Colon (tissue), 2 donors: ENCODE data around the gene OR4X1.
A peak's percentile ranks its signal among the peaks of the same experiment; 100 is the strongest.
"Not testable (repeated sequence)": the region's sequence is repeated elsewhere in the genome, so short reads cannot be mapped to it uniquely, and the experiment has no call there.

ENCODE experiments used
- FAIRE-seq: peaks from 2 replicates; lab custom pipeline; 2012; peaks lifted over from hg19 to GRCh38; lab: Jason Lieb, UNC
- donor health status: control.
- donor health status: control.

The OR4X1 gene

DNA sequence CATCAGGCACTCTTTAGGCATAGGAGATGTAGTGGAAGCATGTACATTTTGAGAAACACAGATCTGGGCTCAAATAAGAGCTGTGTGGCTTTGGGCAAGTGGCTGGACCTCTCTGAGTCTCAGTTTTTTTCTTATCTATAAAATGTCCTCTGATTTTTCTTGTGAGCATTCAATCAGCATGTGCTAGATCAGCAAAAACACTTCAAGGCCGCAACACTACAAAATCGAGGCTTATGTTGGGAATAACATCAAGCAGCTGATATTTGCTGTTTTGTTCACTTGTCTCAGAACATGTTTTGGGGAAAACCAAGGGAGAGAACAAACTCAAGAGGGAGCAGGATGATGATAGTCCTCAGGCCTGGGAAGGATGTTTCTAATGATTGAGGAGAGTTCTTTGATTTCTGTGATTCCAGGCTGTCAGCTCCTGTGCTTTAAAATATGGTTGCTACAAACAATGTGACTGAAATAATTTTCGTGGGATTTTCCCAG, at the start of gene OR4X1:
Gene OR4X1 (plus strand): TSS at position 439 of the 489 bp plus-strand sequence. CDS start 0 bp downstream, at position 439.
- no peak for FAIRE-seq

GRCh38 chr11:48216510-48216909, 47.2 kb upstream of the OR4X1 start, which contains the start of gene OR4B1:
OR4B1 (plus strand) TSS chr11:48216810; CDS start chr11:48216810, 0 bp downstream.
- FAIRE-seq = no peak

DNA sequence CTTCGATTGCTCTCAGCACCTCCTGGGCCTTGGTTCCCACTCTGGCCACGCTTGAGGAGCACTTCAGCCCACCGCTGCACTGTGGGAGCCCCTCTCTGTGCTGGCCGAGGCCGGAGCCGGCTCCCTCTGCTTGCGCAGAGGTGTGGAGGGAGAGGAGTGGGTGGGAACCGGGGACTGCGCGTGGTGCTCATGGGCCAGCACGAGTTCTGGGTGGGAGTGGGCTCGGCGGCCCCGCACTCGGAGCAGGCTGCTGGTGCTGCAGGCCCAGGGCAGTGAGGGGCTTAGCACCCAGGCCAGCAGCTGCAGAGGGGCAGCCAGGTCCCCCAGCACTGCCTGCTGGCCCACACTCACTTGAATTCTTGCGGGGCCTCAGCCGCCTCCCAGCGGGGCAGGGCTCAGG, 34.9 kb upstream of the OR4X1 start:
- no peak for FAIRE-seq

DNA sequence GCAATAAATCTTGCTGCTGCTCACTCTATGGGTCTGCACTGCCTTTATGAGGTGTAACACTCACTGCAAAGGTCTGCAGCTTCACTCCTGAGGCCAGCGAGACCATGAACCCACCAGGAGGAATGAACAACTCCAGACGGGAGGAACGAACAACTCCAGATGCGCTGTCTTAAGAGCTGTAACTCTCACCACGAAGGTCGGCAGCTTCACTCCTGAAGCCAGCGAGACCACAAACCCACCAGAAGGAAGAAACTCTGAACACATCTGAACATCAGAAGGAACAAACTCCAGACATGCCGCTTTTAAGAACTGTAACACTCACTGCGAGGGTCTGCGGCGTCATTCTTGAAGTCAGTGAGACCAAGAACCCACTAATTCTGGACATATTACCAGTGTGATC, 33.6 kb upstream of the OR4X1 start:
- FAIRE-seq = not testable (repeated sequence)

DNA sequence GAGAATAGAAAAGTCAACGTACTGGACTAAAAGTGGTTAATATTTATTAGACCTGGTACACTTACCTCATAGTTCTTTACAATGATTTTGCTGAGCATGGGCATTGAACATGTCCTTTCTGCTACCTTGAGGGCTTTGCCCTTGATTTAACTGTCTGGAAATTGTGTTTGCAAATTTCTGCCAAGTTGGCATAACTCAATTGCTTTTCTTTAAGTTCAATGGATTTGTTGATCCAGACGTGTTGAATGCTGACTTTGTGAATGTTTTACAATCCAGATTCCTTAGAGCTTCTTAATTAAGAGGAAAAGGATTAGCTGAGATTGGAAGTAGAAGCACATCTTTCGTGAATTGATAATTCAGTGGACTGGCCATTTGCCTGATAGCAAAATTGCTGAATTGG, 25.9 kb upstream of the OR4X1 start:
- FAIRE-seq = no peak

DNA sequence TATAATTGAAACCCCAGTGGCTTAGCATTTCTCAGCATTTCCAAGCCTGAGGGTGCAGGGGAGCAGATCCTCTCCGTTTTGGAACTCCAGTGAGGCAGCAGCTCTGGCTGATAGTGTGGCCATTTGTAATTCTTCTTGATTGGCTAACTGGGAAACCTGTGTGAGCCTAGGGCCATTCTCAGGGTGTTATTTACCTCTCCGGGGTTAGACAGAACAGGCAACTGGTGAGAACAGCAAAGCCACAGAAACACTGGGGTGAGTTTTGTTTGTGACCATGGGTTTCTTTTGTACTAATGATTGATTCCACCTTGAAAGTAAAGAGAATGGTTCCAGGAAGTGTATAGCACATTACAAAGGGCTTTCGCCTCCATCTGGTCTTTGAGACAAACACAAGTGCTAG, 21.2 kb upstream of the OR4X1 start:
- no peak for FAIRE-seq

DNA sequence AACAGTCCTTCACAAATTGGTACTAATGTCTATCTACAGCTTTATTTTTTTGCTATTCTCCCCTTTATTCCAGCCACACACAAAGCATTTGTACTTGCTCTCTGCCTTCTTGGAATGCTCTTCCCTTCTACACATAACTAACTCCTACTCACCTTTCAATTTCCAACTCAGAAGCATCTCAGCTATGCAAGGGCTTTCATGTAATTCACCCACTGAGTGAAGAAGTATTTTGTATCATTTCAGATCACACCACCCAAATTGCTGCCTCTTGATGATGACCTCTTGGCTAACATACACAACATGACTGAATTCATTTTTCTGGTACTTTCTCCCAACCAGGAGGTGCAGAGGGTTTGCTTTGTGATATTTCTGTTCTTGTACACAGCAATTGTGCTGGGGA, 18.9 kb upstream of the OR4X1 start, which contains the start of gene OR4X2:
Gene OR4X2 (plus strand): TSS at position 301 of the 400 bp plus-strand sequence. CDS start 0 bp downstream, at position 301.
- FAIRE-seq = no peak

DNA sequence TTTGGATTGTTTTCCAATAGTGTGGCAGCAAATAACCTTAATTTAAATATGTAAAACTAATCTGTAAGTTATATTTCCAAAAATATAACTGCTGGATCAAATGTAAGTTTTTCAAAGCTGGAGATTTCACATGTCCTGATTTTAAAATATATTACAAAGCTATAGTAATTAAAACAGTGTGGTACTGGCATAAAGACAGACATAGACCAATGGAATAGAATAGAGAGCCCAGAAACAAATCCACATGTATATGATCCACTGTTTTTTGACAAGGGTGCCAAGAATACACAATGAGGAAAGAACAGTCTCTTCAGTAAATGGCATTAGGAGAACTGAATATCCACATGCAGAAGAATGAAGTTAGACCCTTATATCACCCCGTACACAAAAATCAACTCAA, 14.8 kb upstream of the OR4X1 start:
- no peak for FAIRE-seq

- no peak for FAIRE-seq
Measured at GRCh38 chr11:48261600-48261999, 2.1 kb upstream of the OR4X1 start.

- no peak for FAIRE-seq
Measured at GRCh38 chr11:48270621-48271020, 7.0 kb downstream of the OR4X1 start.

GRCh38 chr11:48272606-48273005, 8.9 kb downstream of the OR4X1 start:
- no peak for FAIRE-seq

- FAIRE-seq = peak; percentile 78
Measured at GRCh38 chr11:48305923-48306322, 42.3 kb downstream of the OR4X1 start, which contains the start of gene OR4S1. OR4S1 (plus strand) TSS chr11:48306223; CDS start chr11:48306223, 0 bp downstream.

GRCh38 chr11:48307760-48308386, 44.2 kb downstream of the OR4X1 start:
- FAIRE-seq = no peak

- not testable (repeated sequence) for FAIRE-seq
Measured at GRCh38 chr11:48313590-48313989, 49.9 kb downstream of the OR4X1 start.
